ENCODE results near the gene AMELY. TPM values are rescaled to one million over a fixed set of nuclear protein-coding genes. Genes with fewer than 3 reads are reported as not detected.
"Not testable (repeated sequence)": the region's sequence is repeated elsewhere in the genome, so short reads cannot be mapped to it uniquely, and the experiment has no call there.

AMELY gene
- total RNA-seq, 1 donor: not detected

GRCh38 chrY:6909118-6909521, 2.4 kb downstream of the AMELY start:
- no peak for TF ChIP-seq CTCF (IDR thresholded peaks at IDR 0.05; ENCODE audit: insufficient read depth, low read depth, low read length)
- no peak for DNase-seq (ENCODE audit: low read depth)
- no peak overlapping the region for H3K4me3 ChIP-seq (ENCODE audit: low read depth, low read length)

GRCh38 chrY:6908021-6908420, 3.5 kb downstream of the AMELY start:
- not testable (repeated sequence) for H3K4me3 ChIP-seq (ENCODE audit: low read depth, low read length); DNase-seq (ENCODE audit: low read depth)

DNA sequence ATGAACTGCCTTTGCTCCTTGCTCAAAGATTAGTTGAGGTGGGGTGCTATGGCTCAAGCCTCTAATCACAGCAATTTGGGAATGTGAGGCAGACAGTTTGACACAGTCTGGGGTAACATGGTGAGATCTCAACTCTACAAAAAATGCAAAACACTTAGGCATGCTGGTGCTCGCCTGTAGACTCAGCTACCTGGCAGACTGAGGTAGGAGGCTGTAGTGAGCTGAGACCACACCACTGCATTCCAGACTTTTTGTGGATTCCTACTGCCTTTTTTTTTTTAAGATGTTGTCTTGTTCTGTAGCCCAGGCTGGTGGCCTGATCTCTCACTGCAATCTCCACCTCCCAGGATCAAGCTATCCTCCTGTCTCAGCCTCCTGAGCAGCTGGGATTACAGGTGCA, 4.0 kb downstream of the AMELY start:
- no peak overlapping the region for H3K4me3 ChIP-seq (ENCODE audit: low read depth, low read length)
- no peak for TF ChIP-seq CTCF (IDR thresholded peaks at IDR 0.05; ENCODE audit: insufficient read depth, low read depth, low read length)
- no peak for DNase-seq (ENCODE audit: low read depth)

DNA sequence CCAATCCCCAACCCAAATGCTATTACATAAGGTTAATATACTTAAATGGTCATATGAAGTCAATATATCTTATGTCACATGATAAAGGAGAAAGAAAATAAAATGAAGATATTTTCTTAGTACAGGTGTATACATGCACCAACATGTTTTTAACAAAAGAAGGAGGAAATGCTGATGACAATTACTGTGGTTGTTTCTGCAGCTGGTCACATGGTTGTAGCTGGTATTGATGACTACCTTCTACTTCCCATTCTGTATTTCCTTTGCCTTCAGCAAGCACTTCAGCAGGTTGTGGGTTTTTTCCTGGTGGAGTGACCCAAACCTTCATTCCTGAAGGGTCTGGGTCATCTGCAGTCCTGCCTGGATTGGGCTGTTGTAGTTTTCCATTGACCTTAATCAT, 9.4 kb downstream of the AMELY start:
- not testable (repeated sequence) for H3K4me3 ChIP-seq (ENCODE audit: low read depth, low read length); DNase-seq (ENCODE audit: low read depth)

- no peak for DNase-seq (ENCODE audit: low read depth)
- H3K4me3 ChIP-seq (ENCODE audit: low read depth, low read length): no peak overlapping the region
- no peak for TF ChIP-seq CTCF (IDR thresholded peaks at IDR 0.05; ENCODE audit: insufficient read depth, low read depth, low read length)
Observed at GRCh38 chrY:6895236-6895635, 16.3 kb downstream of the AMELY start.

DNA sequence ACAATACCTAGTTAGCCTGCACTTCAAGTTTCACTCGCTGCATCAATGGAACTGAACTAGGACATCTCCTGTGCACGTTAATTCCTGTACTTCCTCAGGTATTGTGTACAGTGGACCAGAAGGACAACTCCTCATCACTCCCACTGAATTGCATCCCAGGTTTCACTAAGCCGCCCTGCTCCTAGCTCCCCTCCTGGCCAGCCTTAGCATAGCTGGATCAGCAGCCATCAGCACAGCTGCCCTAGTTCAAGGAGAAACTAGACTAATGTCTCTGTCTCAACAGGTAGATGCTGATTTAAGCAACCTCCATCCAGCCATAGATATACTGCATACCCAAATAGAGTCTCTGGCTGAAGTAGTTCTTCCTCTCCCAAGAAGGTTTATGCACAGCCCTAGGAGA, 17.1 kb downstream of the AMELY start:
- no peak overlapping the region for H3K4me3 ChIP-seq (ENCODE audit: low read depth, low read length)
- TF ChIP-seq CTCF (IDR thresholded peaks at IDR 0.05; ENCODE audit: insufficient read depth, low read depth, low read length): no peak
- DNase-seq (ENCODE audit: low read depth): no peak

- DNase-seq (ENCODE audit: low read depth): no peak
- no peak overlapping the region for H3K4me3 ChIP-seq (ENCODE audit: low read depth, low read length)
- TF ChIP-seq CTCF (IDR thresholded peaks at IDR 0.05; ENCODE audit: insufficient read depth, low read depth, low read length): no peak
Observed at GRCh38 chrY:6849384-6849783, 62.2 kb downstream of the AMELY start.

GRCh38 chrY:6842650-6843049, 68.9 kb downstream of the AMELY start:
- not testable (repeated sequence) for DNase-seq (ENCODE audit: low read depth)

More at GRCh38 chrY:6842650-6843049, 68.9 kb downstream of the AMELY start:
- H3K4me3 ChIP-seq (ENCODE audit: low read depth, low read length): not testable (repeated sequence)

Other genes with a start within 250 kb of the AMELY start
- not detected in 2 replicates for gene TBL1Y, start 1.1 kb downstream of the AMELY start, total RNA-seq